ENCODE data around the gene MXRA5. TPM values are rescaled to one million over a fixed set of nuclear protein-coding genes. Genes with fewer than 3 reads are reported as not detected.

Gene MXRA5
- total and polyA plus RNA-seq, 10 of the 15 experiments (the other 5 are each of a cell fraction or from before 2014, with no cell fraction given) = 0.01 to 0.03 TPM; not detected in 8

DNA sequence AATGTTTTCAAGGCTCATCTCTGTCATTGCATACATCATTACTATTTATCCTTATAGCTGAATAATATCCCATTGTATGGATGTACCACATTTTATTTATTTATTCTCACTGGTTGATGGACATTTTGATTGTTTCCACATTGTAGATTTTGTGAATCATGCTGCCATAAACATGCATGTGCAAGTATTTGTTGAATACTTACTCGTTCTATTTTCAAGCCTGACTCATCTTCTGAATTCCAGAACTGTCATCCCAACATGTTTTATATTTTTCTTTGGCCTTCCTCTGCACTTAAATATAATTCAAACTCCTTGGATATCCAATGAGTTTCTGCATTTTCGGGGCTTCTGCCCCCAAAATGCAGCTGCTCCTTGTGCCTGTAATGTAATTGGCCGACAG lies 77.6 kb downstream of the MXRA5 start (continued):
- TF ChIP-seq NFYB (IDR thresholded peaks at IDR 0.05; ENCODE audit: insufficient read depth, low read depth, low read length) = no peak

GRCh38 chrX:3263681-3264126 lies 82.7 kb downstream of the MXRA5 start:
- FAIRE-seq (no peak), ATAC-seq (no peak), DNase-seq (ENCODE audit: low read depth, low spot score) (no peak)
- Histone ChIP-seq H3K79me2 (ENCODE audit: control insufficient read depth, insufficient read depth, low read length) (no peaks in the 10 kb centered on the region), H4K20me1 (ENCODE audit: control insufficient read depth, insufficient read depth) (no peaks in the 10 kb centered on the region), H3K27ac (ENCODE audit: control insufficient read depth, insufficient read depth) (no peak overlapping the region), H3K9ac (ENCODE audit: control insufficient read depth, insufficient read depth, low read length) (no peak overlapping the region), H2AFZ (ENCODE audit: control insufficient read depth, low read depth, low read length) (no peak overlapping the region), H3K36me3 (ENCODE audit: control insufficient read depth in 2 of 2, insufficient read depth in 2 of 2, low read length in 1 of 2) (no peaks in the 10 kb centered on the region), H3K4me3 (no peak overlapping the region), H3K27me3 (replicated peaks in 1 of 2; ENCODE audit: control insufficient read depth in 2 of 2, insufficient read depth in 2 of 2, low read length in 1 of 2) (no peaks in the 10 kb centered on the region), H3K9me3 (replicated peaks; ENCODE audit: control insufficient read depth, insufficient read depth, low read length) (no peaks in the 10 kb centered on the region), H3K4me2 (ENCODE audit: control insufficient read depth, insufficient read depth) (no peak overlapping the region), H3K4me1 (ENCODE audit: control insufficient read depth, insufficient read depth, low read length) (no peaks in the 10 kb centered on the region)
- in situ Hi-C loops (cut with MboI) (no loop called here), intact Hi-C loops (cut with micrococcal nuclease; ENCODE audit: unreplicated experiment) (no loop called here)
- ChIA-PET POLR2A (no interaction called here), CTCF (interaction anchor here (0.6 kb wide), 1 partner anchor 374 kb away, joined by 3 read pairs; no protein-coding TSS in a partner anchor), SMC1A (ENCODE audit: uncharacterized antibody, unreplicated experiment) (interaction anchor here (0.7 kb wide), 1 partner anchor 17 kb away, joined by 3 read pairs; no protein-coding TSS in a partner anchor), RAD21 (ENCODE audit: unreplicated experiment) (no interaction called here)
- BruUV-seq (replicated peaks) = no TSS peak
- 0% methylated on average over 2 of the region's 2 CpGs for WGBS (ENCODE audit: insufficient coverage, insufficient replicate concordance, low lambda C conversion rate, missing lambda C conversion rate)
- TF ChIP-seq ZBED1 (IDR thresholded peaks at IDR 0.05; ENCODE audit: borderline replicate concordance) = no peak
- no peak for TF ChIP-seq TCF7 (IDR thresholded peaks at IDR 0.05; ENCODE audit: borderline replicate concordance)
- no peak for TF ChIP-seq PAX8 (IDR thresholded peaks at IDR 0.05)
- TF ChIP-seq PAX5 (IDR thresholded peaks at IDR 0.05; ENCODE audit: borderline replicate concordance, low read depth, low read length) = no peak
- no peak for TF ChIP-seq NFXL1 (IDR thresholded peaks at IDR 0.05; ENCODE audit: borderline replicate concordance)
- TF ChIP-seq ESRRA (IDR thresholded peaks at IDR 0.05; ENCODE audit: low read length) = no peak
- TF ChIP-seq SPI1 (IDR thresholded peaks at IDR 0.05; ENCODE audit: borderline replicate concordance, insufficient read depth, low read depth, low read length) = no peak
- TF ChIP-seq RUNX3 (IDR thresholded peaks at IDR 0.05; ENCODE audit: low read length) = peak; percentile 31
- no peak for TF ChIP-seq POLR2AphosphoS2 (IDR thresholded peaks at IDR 0.05; ENCODE audit: low read depth, low read length)
- no peak for TF ChIP-seq NR2C1 (IDR thresholded peaks at IDR 0.05)
- no peak for TF ChIP-seq POLR2A (IDR thresholded peaks at IDR 0.05; ENCODE audit: low read depth, low read length)
- TF ChIP-seq EED (IDR thresholded peaks at IDR 0.05; ENCODE audit: low read depth) = 0 out of 2 replicates have a peak, but pooled peaks have one; percentile 26
- TF ChIP-seq HDAC6 (IDR thresholded peaks at IDR 0.05; ENCODE audit: unreplicated experiment) = no peak
- no peak for TF ChIP-seq NBN (IDR thresholded peaks at IDR 0.05)
- TF ChIP-seq PKNOX1 (IDR thresholded peaks at IDR 0.05) = no peak
- TF ChIP-seq ATF2 (IDR thresholded peaks at IDR 0.05; ENCODE audit: low read length) = peak; percentile 56; the same call in 1 of the 2 replicates
- peak; percentile 55; the same call in 1 of the 2 replicates for TF ChIP-seq NFIC (IDR thresholded peaks at IDR 0.05; ENCODE audit: low read depth, low read length)
- no peak for TF ChIP-seq ZNF274 (IDR thresholded peaks at IDR 0.05; ENCODE audit: insufficient read depth, insufficient read length)
- peak in 1 of 2 experiments; percentile 64; a peak in 2 of 3 replicates for TF ChIP-seq EGR1 (IDR thresholded peaks at IDR 0.05; ENCODE audit: borderline replicate concordance in 1 of 2, low read depth in 2 of 2, low read length in 2 of 2)
- no peak for TF ChIP-seq NFYA (IDR thresholded peaks at IDR 0.05; ENCODE audit: borderline replicate concordance, low read depth, low read length)
- no peak for TF ChIP-seq MEF2A (IDR thresholded peaks at IDR 0.05; ENCODE audit: insufficient read depth, low read depth, low read length)
- TF ChIP-seq JUNB (IDR thresholded peaks at IDR 0.05) = 0 out of 2 replicates have a peak, but pooled peaks have one; percentile 8
- TF ChIP-seq ZNF384 (IDR thresholded peaks at IDR 0.05; ENCODE audit: borderline replicate concordance, low read depth, low read length) = no peak
